H9 (cell line): ENCODE results near the gene CCDC102A. TPM values are rescaled to one million over a fixed set of nuclear protein-coding genes. Genes with fewer than 3 reads are reported as not detected.

Experiments
- DNase-seq: peaks from one replicate; pipeline ENCODE4 v3.0.0-alpha.2; 2017
- H2AFZ ChIP-seq: one replicate; pipeline ENCODE4 v1.6.1; 2013; ENCODE audit warnings: mild to moderate bottlenecking, low read length, control low read depth, moderate library complexity
- H2AK5ac ChIP-seq: 2 replicates; pipeline ENCODE4 v1.6.1; 2013; ENCODE audit warnings: low read length, control low read depth, mixed read lengths; ENCODE audit not compliant: insufficient read length
- H2BK120ac ChIP-seq: one replicate; pipeline ENCODE4 v1.6.1; 2013; ENCODE audit warnings: low read depth, mild to moderate bottlenecking, low read length, control low read depth, inconsistent platforms; ENCODE audit not compliant: poor library complexity, severe bottlenecking
- H2BK12ac ChIP-seq: 2 replicates; pipeline ENCODE4 v1.6.1; 2013; ENCODE audit warnings: low read length, control low read depth, mixed read lengths, low read depth; ENCODE audit not compliant: insufficient read length
- H2BK15ac ChIP-seq: 2 replicates; pipeline ENCODE4 v1.6.1; 2013; ENCODE audit warnings: low read depth, low read length, control low read depth
- H2BK20ac ChIP-seq: one replicate; pipeline ENCODE4 v1.6.1; 2013; ENCODE audit warnings: low read depth, mild to moderate bottlenecking, low read length, control low read depth, inconsistent platforms; ENCODE audit not compliant: poor library complexity, severe bottlenecking
- H2BK5ac ChIP-seq: 2 replicates; pipeline ENCODE4 v1.6.1; 2013; ENCODE audit warnings: low read length, control low read depth, mixed read lengths; ENCODE audit not compliant: insufficient read length
- H3K14ac ChIP-seq: 2 replicates; pipeline ENCODE4 v1.6.1; 2013; ENCODE audit warnings: low read length, control low read depth; ENCODE audit not compliant: insufficient read depth
- H3K18ac ChIP-seq: 2 replicates; pipeline ENCODE4 v1.6.1; 2013; ENCODE audit warnings: low read depth, mild to moderate bottlenecking, mixed read lengths, low read length, control low read depth; ENCODE audit not compliant: insufficient read length
- H3K23ac ChIP-seq: 2 replicates; pipeline ENCODE4 v1.6.1; 2013; ENCODE audit warnings: low read length, control low read depth, mixed read lengths, low read depth; ENCODE audit not compliant: insufficient read length
- H3K23me2 ChIP-seq: 2 replicates; pipeline ENCODE4 v1.6.1; 2013; ENCODE audit warnings: low read depth, mild to moderate bottlenecking, mixed read lengths, low read length, control low read depth; ENCODE audit not compliant: insufficient read length, poor library complexity, severe bottlenecking
- H3K27ac ChIP-seq: 2 replicates; pipeline ENCODE4 v1.5.1; 2013; ENCODE audit warnings: low read length, control low read depth, mixed read lengths, low read depth; ENCODE audit not compliant: insufficient read length
- H3K27me3 ChIP-seq: 2 replicates; pipeline ENCODE4 v1.6.1; 2013; ENCODE audit warnings: low read length, control low read depth, inconsistent platforms; ENCODE audit not compliant: insufficient read depth
- H3K4ac ChIP-seq: 2 replicates; pipeline ENCODE4 v1.6.1; 2013; ENCODE audit warnings: low read depth, mild to moderate bottlenecking, control low read depth, inconsistent platforms, low read length, moderate library complexity
- H3K4me1 ChIP-seq: 2 replicates; pipeline ENCODE4 v1.6.1; 2013; ENCODE audit warnings: low read length, control low read depth, inconsistent platforms; ENCODE audit not compliant: insufficient read depth
- H3K4me2 ChIP-seq: 2 replicates; pipeline ENCODE4 v1.6.1; 2013; ENCODE audit warnings: low read length, control low read depth, mixed read lengths; ENCODE audit not compliant: insufficient read length, insufficient read depth
- H3K56ac ChIP-seq: 2 replicates; pipeline ENCODE4 v1.6.1; 2013; ENCODE audit warnings: low read depth, mild to moderate bottlenecking, mixed read lengths, low read length, control low read depth; ENCODE audit not compliant: insufficient read length
- H3K79me1 ChIP-seq: 2 replicates; pipeline ENCODE4 v1.6.1; 2013; ENCODE audit warnings: low read depth, mild to moderate bottlenecking, moderate library complexity, low read length, control low read depth, inconsistent platforms; ENCODE audit not compliant: insufficient read depth, poor library complexity, severe bottlenecking
- H3K79me2 ChIP-seq: 2 replicates; pipeline ENCODE4 v1.6.1; 2013; ENCODE audit warnings: low read length, control low read depth, inconsistent platforms; ENCODE audit not compliant: insufficient read depth
- H3K9ac ChIP-seq: 2 replicates; pipeline ENCODE4 v1.6.1; 2013; ENCODE audit warnings: low read length, control low read depth, mixed read lengths; ENCODE audit not compliant: insufficient read length; ENCODE audit errors: extremely low read depth
- H3K9me3 ChIP-seq: one replicate; pipeline ENCODE4 v1.6.1; 2013; ENCODE audit warnings: low read depth, low read length, inconsistent platforms; ENCODE audit not compliant: control insufficient read depth
- H3T11ph ChIP-seq: one replicate; pipeline ENCODE4 v1.6.1; 2013; ENCODE audit warnings: mild to moderate bottlenecking, low read length, control low read depth, inconsistent platforms
- H4K20me1 ChIP-seq: one replicate; pipeline ENCODE4 v1.6.1; 2013; ENCODE audit not compliant: control insufficient read depth, insufficient read length, insufficient read depth
- H4K5ac ChIP-seq: 2 replicates; pipeline ENCODE4 v1.6.1; 2013; ENCODE audit warnings: low read depth, mild to moderate bottlenecking, mixed read lengths, low read length, control low read depth; ENCODE audit not compliant: insufficient read length
- H4K8ac ChIP-seq: replicated peaks from 2 replicates; pipeline ENCODE4 v1.6.1; 2013; ENCODE audit warnings: low read length, control low read depth, mixed read lengths, low read depth; ENCODE audit not compliant: insufficient read length
- H4K91ac ChIP-seq: 2 replicates; pipeline ENCODE4 v1.6.1; 2013; ENCODE audit warnings: low read depth, mild to moderate bottlenecking, moderate library complexity, mixed read lengths, low read length, control low read depth; ENCODE audit not compliant: insufficient read length
- H3K27ac Mint-ChIP-seq, 3 experiments: 2 replicates in 2 of 3; 3 replicates in 1 of 3; pipeline ENCODE4 v1.8.0; 2020 to 2021; ENCODE audit warnings: mixed read lengths in 3 of 3, mild to moderate bottlenecking in 1 of 3, moderate library complexity in 1 of 3
- H3K27me3 Mint-ChIP-seq: 2 replicates; pipeline ENCODE4 v1.8.0; 2021; ENCODE audit warnings: low read depth, mild to moderate bottlenecking, moderate library complexity, mixed read lengths
- H3K36me3 Mint-ChIP-seq, 3 experiments: 2 replicates in 2 of 3; 3 replicates in 1 of 3; pipeline ENCODE4 v1.8.0; 2020 to 2021; ENCODE audit warnings: low read depth in 3 of 3, mixed read lengths in 3 of 3; ENCODE audit not compliant: insufficient read depth in 1 of 3
- H3K4me1 Mint-ChIP-seq, 2 experiments: 2 replicates each; pipeline ENCODE4 v1.8.0; 2020; ENCODE audit warnings: mixed read lengths in 2 of 2
- H3K4me3 Mint-ChIP-seq, 2 experiments: 2 replicates in 1 of 2; 3 replicates in 1 of 2; pipeline ENCODE4 v1.8.0; 2020 to 2021; ENCODE audit warnings: mild to moderate bottlenecking in 2 of 2, mixed read lengths in 2 of 2, moderate library complexity in 1 of 2
- H3K9me3 Mint-ChIP-seq, 2 experiments: 2 replicates in 1 of 2; 3 replicates in 1 of 2; pipeline ENCODE4 v1.8.0; 2020; ENCODE audit warnings: mild to moderate bottlenecking in 2 of 2, mixed read lengths in 2 of 2, moderate library complexity in 1 of 2
- WGBS: extraction: QIAGEN DNeasy Blood & Tissue Kit; methylation state at CpG from one replicate; pipeline ENCODE4 v1.1.7; 2013; ENCODE audit warnings: missing lambda C conversion rate, low lambda C conversion rate, mixed read lengths; ENCODE audit not compliant: insufficient read length; ENCODE audit errors: extremely low coverage; 5-methylcytosine and 5-hydroxymethylcytosine counted together
- total RNA-seq: library from RNA; stranded (reverse); gene quantifications from 2 replicates; pipeline ENCODE4 v1.2.1, GENCODE V29; 2021
- TF ChIP-seq, protein P1 (sequence below): fragments of 200-600 bp; sonication (generic); conservative IDR thresholded peaks from 3 replicates; pipeline ENCODE4 v1.8.0; 2021; ENCODE audit warnings: antibody characterized with exemption, mild to moderate bottlenecking

The CCDC102A gene
- total RNA-seq, 1 experiment from 2014 or later, result 8.2 TPM

DNA sequence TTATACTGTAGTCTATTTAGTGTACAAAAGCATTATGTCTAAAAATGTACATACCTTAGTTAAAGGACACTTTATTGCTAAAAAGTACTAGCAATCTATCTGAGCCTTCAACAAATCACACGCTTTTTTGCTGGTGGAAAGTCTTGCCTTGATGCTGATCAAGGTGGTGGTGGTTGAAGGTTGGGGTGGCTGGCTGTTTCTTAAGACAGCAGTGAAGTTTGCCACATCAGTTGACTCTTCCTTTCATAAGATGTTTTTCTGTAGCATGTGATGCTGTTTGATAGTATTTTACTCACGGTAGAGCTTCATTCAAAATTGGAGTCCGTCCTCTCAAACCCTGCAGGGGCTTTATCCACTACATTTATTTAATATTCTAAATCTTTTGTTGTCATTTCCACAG lies 14.7 kb upstream of the CCDC102A start:
- Histone ChIP-seq H3T11ph (no peak overlapping the region), H3K4ac (no peak overlapping the region), H3K56ac (no peak overlapping the region), H4K91ac (no peak overlapping the region), H2BK15ac (no peak overlapping the region), H2AFZ (no peak overlapping the region), H3K9me3 (no peaks in the 10 kb centered on the region), H2AK5ac (no peak overlapping the region), H2BK12ac (no peak overlapping the region), H3K18ac (no peak overlapping the region), H3K79me2 (no peaks in the 10 kb centered on the region), H3K27ac (no peak overlapping the region), H3K27me3 (no peaks in the 10 kb centered on the region), H3K4me1 (no peaks in the 10 kb centered on the region), H3K4me2 (no peak overlapping the region), H2BK120ac (no peak overlapping the region), H3K23ac (no peak overlapping the region), H2BK5ac (no peak overlapping the region), H4K20me1 (no peaks in the 10 kb centered on the region), H2BK20ac (no peak overlapping the region), H3K14ac (no peak overlapping the region), H4K8ac (no peak overlapping the region), H3K79me1 (no peaks in the 10 kb centered on the region), H4K5ac (no peak overlapping the region), H3K9ac (no peak overlapping the region), H3K23me2 (no peaks in the 10 kb centered on the region)
- Mint-ChIP-seq H3K9me3 (no peaks in the 10 kb centered on the region; a peak in 1 of 5 replicates), H3K4me1 (no peaks in the 10 kb centered on the region), H3K4me3 (no peak overlapping the region), H3K27ac (no peak overlapping the region), H3K27me3 (peaks cover 25% of the 10 kb centered on the region), H3K36me3 (0 out of 7 replicates have a peak, but pooled peaks cover 0 to 4% (median 0%) of the 10 kb centered on the region in 3 experiments)
- DNase-seq, result no peak
- TF ChIP-seq, protein P1, sequence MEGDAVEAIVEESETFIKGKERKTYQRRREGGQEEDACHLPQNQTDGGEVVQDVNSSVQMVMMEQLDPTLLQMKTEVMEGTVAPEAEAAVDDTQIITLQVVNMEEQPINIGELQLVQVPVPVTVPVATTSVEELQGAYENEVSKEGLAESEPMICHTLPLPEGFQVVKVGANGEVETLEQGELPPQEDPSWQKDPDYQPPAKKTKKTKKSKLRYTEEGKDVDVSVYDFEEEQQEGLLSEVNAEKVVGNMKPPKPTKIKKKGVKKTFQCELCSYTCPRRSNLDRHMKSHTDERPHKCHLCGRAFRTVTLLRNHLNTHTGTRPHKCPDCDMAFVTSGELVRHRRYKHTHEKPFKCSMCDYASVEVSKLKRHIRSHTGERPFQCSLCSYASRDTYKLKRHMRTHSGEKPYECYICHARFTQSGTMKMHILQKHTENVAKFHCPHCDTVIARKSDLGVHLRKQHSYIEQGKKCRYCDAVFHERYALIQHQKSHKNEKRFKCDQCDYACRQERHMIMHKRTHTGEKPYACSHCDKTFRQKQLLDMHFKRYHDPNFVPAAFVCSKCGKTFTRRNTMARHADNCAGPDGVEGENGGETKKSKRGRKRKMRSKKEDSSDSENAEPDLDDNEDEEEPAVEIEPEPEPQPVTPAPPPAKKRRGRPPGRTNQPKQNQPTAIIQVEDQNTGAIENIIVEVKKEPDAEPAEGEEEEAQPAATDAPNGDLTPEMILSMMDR, result no peak
- no CpG with 5 or more reads among the region's 3 CpGs for WGBS
